Cardiac fibroblast (primary cell): ENCODE results near the gene ELAVL2.
"Not testable (repeated sequence)": the region's sequence is repeated elsewhere in the genome, so short reads cannot be mapped to it uniquely, and the experiment has no call there.

Experiments used
- DNase-seq, 2 donors: peaks; one replicate each; pipeline versions ENCODE4 v3.0.0 to v3.0.0-alpha.2; 2010; ENCODE audit warnings: low read depth in 2 of 2
- H3K4me3 ChIP-seq, 2 donors: replicated peaks in 1 of 2; 1 replicate in 1 of 2; 2 replicates in 1 of 2; pipeline ENCODE4 v1.5.1; 2011; ENCODE audit warnings: low read depth in 2 of 2, low read length in 2 of 2, mild to moderate bottlenecking in 2 of 2, moderate library complexity in 1 of 2
- TF ChIP-seq, protein P1 (sequence below): IDR thresholded peaks from one replicate; pipeline ENCODE4 v1.5.1; 2011; ENCODE audit warnings: low read depth, mild to moderate bottlenecking, low read length, inconsistent platforms

The ELAVL2 gene

DNA sequence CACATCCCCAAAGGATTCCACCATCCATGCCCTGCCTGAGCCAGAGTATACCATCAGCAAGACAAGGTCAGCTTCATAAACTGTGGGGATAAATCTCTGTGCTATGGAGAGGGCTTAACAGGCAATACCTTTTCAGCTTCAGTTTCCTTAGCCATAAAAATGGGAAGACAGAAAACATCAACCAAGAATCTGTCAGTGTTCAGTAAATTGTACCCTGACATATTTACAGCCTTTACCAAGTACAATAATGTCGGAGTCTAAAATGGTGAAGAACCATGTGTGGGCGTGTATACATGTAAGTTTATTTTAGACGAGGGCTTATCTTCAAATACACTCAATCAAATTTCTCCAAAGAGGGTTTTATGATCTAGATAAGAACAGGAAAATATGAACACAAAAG is 94.7 kb downstream of the ELAVL2 start:
- DNase-seq: no peak
- TF ChIP-seq, protein P1, sequence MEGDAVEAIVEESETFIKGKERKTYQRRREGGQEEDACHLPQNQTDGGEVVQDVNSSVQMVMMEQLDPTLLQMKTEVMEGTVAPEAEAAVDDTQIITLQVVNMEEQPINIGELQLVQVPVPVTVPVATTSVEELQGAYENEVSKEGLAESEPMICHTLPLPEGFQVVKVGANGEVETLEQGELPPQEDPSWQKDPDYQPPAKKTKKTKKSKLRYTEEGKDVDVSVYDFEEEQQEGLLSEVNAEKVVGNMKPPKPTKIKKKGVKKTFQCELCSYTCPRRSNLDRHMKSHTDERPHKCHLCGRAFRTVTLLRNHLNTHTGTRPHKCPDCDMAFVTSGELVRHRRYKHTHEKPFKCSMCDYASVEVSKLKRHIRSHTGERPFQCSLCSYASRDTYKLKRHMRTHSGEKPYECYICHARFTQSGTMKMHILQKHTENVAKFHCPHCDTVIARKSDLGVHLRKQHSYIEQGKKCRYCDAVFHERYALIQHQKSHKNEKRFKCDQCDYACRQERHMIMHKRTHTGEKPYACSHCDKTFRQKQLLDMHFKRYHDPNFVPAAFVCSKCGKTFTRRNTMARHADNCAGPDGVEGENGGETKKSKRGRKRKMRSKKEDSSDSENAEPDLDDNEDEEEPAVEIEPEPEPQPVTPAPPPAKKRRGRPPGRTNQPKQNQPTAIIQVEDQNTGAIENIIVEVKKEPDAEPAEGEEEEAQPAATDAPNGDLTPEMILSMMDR: no peak
- no peak overlapping the region for H3K4me3 ChIP-seq

GRCh38 chr9:23730364-23730763 is 95.7 kb downstream of the ELAVL2 start:
- TF ChIP-seq, protein P1: no peak

DNA sequence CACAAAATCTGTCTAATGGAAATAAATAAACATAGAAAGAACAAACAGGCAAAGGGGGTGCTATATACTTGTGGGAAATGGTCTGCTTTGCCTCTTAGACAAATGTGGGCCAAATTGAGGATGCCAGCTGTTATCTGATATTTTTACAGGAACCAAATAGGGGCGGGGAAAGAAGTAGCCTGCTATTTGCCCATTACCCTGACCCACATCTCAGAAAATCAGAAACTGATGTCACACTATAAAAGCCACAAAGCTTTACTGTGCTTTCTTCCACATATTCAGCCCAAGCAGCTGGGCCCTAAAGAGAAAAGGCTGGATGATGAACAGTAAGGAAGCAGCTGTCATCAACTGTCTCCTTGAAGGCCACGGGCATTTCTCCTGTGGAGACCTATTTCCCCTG is 97.3 kb downstream of the ELAVL2 start:
- no peak for DNase-seq
- TF ChIP-seq, protein P1: no peak
- H3K4me3 ChIP-seq: no peak overlapping the region

More at GRCh38 chr9:23730364-23730763, 95.7 kb downstream of the ELAVL2 start:
- no peak overlapping the region for H3K4me3 ChIP-seq
- no peak for DNase-seq

DNA sequence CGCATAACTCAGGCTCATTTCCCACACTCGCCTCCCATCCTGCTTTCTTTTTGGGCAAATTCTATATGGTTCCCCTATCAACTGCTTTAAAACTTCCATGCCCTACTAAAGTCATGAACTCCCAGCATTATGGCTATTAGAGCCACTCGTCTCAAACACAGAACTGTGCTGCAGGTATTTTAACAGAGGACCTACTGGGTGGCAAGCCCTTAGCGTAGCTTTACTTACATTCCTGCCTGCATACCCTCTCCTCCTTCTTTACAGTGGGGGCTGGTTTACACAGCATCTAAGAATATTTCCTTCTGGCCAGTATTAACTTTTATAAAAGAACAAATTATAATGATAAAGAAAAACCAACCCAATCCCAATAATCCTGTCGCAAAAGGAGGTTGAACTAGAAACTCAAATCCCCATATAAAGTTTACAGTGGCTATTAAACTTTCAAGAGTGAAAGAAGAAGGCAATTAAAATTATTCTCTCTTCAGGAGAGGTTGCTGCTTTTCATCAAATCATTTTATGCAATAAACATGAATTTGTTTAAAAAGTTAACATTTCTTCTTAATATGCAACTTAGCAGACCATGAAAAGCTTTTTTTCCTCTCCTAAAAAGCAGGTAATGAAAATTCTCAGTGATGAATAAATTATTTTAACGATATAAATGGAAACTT is 100.6 kb downstream of the ELAVL2 start:
- DNase-seq: no peak
- TF ChIP-seq, protein P1: no peak
- no peak overlapping the region for H3K4me3 ChIP-seq

- no peak overlapping the region for H3K4me3 ChIP-seq
- DNase-seq: no peak
- TF ChIP-seq, protein P1: no peak
Measured at GRCh38 chr9:23723672-23724071, 102.4 kb downstream of the ELAVL2 start.

DNA sequence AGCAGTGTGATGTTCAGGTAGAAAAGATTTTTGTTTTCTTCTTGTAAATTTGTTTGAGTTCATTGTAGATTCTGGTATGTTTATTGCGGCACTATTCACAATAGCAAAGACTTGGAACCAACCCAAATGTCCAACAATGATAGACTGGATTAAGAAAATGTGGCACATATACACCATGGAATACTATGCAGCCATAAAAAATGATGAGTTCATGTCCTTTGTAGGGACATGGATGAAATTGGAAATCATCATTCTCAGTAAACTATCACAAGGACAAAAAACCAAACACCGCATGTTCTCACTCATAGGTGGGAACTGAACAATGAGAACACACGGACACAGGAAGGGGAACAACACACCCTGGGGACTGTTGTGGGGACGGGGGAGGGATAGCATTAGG is 103.0 kb downstream of the ELAVL2 start:
- not testable (repeated sequence) for H3K4me3 ChIP-seq, DNase-seq

DNA sequence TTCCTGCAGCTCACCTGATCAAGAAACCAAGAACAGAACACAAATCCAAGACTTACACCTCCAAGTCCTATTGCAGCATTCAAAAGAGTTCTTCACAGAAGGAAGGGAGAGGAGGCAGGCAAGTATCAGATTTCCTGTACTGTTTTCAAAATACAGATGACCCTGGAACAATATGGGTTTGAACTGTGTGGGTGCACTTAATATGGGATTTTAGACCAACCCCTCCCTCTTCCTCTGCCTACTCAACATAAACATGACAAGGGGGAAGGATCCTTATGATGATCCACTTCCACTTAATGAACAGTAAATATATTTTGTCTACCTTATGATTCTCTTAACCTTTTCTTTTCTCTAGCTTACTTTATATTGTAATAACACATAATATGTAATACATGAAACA is 104.6 kb downstream of the ELAVL2 start:
- TF ChIP-seq, protein P1: no peak
- DNase-seq: no peak
- no peak overlapping the region for H3K4me3 ChIP-seq
